RWPE2 (cell line): ENCODE results near the gene CCSER1.
"Not testable (repeated sequence)": the region's sequence is repeated elsewhere in the genome, so short reads cannot be mapped to it uniquely, and the experiment has no call there.

Experiments used
- ATAC-seq: fragments of 200-7000 bp; cut with Tn5 transposase; 3 replicates; pipeline ENCODE4 v1.9.1; 2021; ENCODE audit warnings: low read depth
- DNase-seq: peaks from one replicate; pipeline ENCODE4 v3.0.0-alpha.2; 2020; ENCODE audit warnings: low spot score
- H3K27ac ChIP-seq: fragments of 450-650 bp; 2 replicates; pipeline ENCODE4 v1.5.1; 2017; ENCODE audit warnings: mild to moderate bottlenecking; ENCODE audit not compliant: poor library complexity, severe bottlenecking
- H3K27me3 ChIP-seq: fragments of 250-450 bp; sonication (Bioruptor Pico); 2 replicates; pipeline ENCODE4 v1.5.1; 2021; ENCODE audit warnings: mild to moderate bottlenecking, moderate library complexity; ENCODE audit not compliant: insufficient read depth, poor library complexity, severe bottlenecking
- H3K36me3 ChIP-seq: fragments of 250-450 bp; sonication (Bioruptor Pico); 2 replicates; pipeline ENCODE4 v1.5.1; 2020; ENCODE audit warnings: low read depth, mild to moderate bottlenecking, moderate library complexity
- H3K4me1 ChIP-seq: fragments of 250-450 bp; sonication (Bioruptor Pico); 2 replicates; pipeline ENCODE4 v1.5.1; 2021; ENCODE audit warnings: mild to moderate bottlenecking, moderate library complexity; ENCODE audit not compliant: insufficient read depth, poor library complexity, severe bottlenecking
- H3K4me3 ChIP-seq: fragments of 250-450 bp; sonication (Bioruptor Pico); 2 replicates; pipeline ENCODE4 v1.5.1; 2021; ENCODE audit warnings: mild to moderate bottlenecking, moderate library complexity; ENCODE audit not compliant: severe bottlenecking
- H3K9me3 ChIP-seq: fragments of 250-450 bp; sonication (Bioruptor Pico); 2 replicates; pipeline ENCODE4 v1.5.1; 2021; ENCODE audit warnings: mild to moderate bottlenecking, moderate library complexity; ENCODE audit not compliant: severe bottlenecking
- TF ChIP-seq, protein P1 (sequence below): fragments of 450-650 bp; IDR thresholded peaks from one replicate; pipeline ENCODE4 v1.5.1; 2017; ENCODE audit warnings: mild to moderate bottlenecking, moderate library complexity; ENCODE audit not compliant: poor library complexity, severe bottlenecking

Gene CCSER1

DNA sequence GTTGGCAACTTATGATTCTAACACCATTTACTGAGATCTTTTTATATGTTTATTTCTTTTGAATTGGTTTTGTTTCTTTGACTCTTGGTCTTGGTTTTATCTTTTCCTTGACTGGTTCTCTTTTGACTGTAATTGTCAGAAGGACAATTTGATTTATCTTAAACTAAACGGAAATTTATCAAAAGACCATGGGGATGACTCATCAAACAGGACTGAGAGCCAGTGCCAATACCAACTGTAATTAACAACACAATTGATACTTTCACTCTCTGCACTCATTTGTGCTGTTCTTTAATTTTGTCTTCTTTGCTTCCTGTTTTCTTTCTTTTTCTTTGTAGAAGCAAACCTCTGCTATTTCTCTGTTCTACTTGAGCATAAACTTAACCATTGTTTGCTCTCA, 776.8 kb downstream of the CCSER1 start:
- no peaks in the 10 kb centered on the region for H3K9me3 ChIP-seq
- TF ChIP-seq, protein P1, sequence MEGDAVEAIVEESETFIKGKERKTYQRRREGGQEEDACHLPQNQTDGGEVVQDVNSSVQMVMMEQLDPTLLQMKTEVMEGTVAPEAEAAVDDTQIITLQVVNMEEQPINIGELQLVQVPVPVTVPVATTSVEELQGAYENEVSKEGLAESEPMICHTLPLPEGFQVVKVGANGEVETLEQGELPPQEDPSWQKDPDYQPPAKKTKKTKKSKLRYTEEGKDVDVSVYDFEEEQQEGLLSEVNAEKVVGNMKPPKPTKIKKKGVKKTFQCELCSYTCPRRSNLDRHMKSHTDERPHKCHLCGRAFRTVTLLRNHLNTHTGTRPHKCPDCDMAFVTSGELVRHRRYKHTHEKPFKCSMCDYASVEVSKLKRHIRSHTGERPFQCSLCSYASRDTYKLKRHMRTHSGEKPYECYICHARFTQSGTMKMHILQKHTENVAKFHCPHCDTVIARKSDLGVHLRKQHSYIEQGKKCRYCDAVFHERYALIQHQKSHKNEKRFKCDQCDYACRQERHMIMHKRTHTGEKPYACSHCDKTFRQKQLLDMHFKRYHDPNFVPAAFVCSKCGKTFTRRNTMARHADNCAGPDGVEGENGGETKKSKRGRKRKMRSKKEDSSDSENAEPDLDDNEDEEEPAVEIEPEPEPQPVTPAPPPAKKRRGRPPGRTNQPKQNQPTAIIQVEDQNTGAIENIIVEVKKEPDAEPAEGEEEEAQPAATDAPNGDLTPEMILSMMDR, result no peak
- no peak overlapping the region for H3K27ac ChIP-seq
- no peaks in the 10 kb centered on the region for H3K27me3 ChIP-seq
- H3K4me3 ChIP-seq, result no peak overlapping the region
- DNase-seq, result no peak
- H3K4me1 ChIP-seq, result no peaks in the 10 kb centered on the region
- ATAC-seq, result no peak
- H3K36me3 ChIP-seq, result no peaks in the 10 kb centered on the region

DNA sequence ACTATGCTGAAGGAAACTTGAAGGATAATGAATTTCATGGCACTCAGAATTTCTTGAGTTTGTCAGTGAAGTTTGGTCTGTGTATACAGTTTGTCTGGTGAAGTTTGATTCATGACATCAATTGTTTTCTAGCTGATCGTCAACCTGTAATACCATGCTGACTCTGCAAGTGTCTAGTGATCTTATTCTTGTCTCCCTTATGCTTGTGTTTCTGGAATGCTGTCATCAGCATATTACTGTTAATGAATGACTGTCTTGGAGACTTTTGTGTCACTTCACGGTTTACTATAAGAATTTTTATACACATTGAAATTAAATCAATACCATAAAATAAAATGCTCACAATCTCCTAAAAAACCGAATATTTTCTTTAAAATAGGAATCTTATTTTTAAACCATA, 779.0 kb downstream of the CCSER1 start:
- Histone ChIP-seq H3K27me3 (no peaks in the 10 kb centered on the region), H3K27ac (no peak overlapping the region), H3K4me3 (no peak overlapping the region), H3K36me3 (no peaks in the 10 kb centered on the region), H3K4me1 (no peaks in the 10 kb centered on the region), H3K9me3 (no peaks in the 10 kb centered on the region)
- DNase-seq (no peak), ATAC-seq (no peak)
- TF ChIP-seq, protein P1, result no peak

DNA sequence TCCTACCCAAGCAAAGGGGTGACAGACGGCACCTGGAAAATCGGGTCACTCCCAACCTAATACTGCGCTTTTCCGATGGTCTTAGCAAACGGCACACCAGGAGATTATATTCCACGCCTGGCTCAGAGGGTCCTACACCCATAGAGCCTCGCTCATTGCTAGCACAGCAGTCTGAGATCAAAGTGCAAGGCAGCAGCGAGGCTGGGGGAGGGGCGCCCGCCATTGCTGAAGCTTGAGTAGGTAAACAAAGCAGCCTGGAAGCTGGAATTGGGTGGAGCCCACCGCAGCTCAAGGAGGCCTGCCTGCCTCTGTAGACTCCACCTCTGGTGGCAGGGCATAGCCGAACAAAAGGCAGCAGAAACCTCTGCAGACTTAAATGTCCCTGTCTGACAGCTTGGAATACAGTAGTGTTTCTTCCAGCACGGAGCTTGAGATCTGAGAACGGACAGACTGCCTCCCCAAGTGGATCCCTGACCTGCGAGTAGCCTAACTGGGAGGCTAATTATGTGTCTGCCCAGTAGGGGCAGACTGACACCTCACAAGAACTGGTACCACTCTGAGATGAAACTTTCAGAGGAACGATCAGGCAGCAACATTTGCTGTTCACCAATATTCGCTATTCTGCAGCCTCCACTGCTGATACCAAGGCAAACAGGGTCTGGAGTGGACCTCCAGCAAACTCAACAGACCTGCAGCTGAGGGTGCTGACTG, 784.7 kb downstream of the CCSER1 start:
- ATAC-seq, H3K27me3 ChIP-seq, H3K4me1 ChIP-seq, H3K4me3 ChIP-seq, H3K27ac ChIP-seq, H3K36me3 ChIP-seq, H3K9me3 ChIP-seq, DNase-seq: not testable (repeated sequence)

DNA sequence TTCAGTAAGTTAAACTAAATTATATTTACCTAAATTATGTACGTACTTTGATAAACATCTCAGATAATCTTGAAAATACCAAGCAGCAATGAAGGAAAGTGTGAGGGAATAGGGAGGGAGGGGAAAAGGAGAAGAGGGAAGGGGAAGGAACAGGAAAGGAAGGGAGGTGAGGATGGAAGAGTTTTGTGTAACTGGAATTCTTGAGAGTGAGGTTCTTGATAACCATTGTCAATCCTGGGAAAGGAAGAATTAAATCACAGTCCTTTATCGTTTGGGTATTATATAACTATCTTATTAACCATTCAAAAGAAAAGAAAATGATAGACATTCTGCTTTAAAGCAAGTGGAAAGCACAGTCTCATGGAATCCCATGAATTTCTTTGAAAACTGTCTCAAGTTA, 795.0 kb downstream of the CCSER1 start:
- Histone ChIP-seq H3K9me3 (no peaks in the 10 kb centered on the region), H3K4me1 (no peaks in the 10 kb centered on the region), H3K27me3 (no peaks in the 10 kb centered on the region), H3K4me3 (no peak overlapping the region), H3K27ac (no peak overlapping the region), H3K36me3 (no peaks in the 10 kb centered on the region)
- DNase-seq, result no peak
- ATAC-seq, result no peak
- TF ChIP-seq, protein P1, result no peak

DNA sequence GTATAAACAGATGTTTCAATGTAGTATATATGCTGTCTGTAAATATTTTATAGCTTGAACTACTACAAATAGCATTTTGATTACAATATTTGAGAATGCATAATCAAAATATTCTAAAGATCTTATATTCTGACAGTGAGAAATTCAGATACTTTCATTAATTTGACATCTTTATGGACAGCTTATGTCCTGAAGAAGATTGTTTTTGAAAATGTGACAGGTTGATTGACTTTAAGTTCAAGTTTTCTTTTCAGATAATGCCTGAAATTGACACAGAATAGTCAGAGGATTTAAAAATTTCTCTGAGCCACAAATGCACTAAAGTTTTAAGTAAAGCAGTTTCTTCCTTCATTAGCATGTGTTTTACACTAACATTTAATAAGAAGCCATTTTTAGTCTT, 799.8 kb downstream of the CCSER1 start:
- Histone ChIP-seq H3K9me3 (no peaks in the 10 kb centered on the region), H3K4me3 (no peak overlapping the region), H3K36me3 (no peaks in the 10 kb centered on the region), H3K4me1 (no peaks in the 10 kb centered on the region), H3K27me3 (no peaks in the 10 kb centered on the region), H3K27ac (no peak overlapping the region)
- TF ChIP-seq, protein P1, result no peak
- no peak for DNase-seq
- ATAC-seq, result no peak
